Measurements from ENCODE around the gene UST.
"Not testable (repeated sequence)": the region's sequence is repeated elsewhere in the genome, so short reads cannot be mapped to it uniquely, and the experiment has no call there.

UST gene

DNA sequence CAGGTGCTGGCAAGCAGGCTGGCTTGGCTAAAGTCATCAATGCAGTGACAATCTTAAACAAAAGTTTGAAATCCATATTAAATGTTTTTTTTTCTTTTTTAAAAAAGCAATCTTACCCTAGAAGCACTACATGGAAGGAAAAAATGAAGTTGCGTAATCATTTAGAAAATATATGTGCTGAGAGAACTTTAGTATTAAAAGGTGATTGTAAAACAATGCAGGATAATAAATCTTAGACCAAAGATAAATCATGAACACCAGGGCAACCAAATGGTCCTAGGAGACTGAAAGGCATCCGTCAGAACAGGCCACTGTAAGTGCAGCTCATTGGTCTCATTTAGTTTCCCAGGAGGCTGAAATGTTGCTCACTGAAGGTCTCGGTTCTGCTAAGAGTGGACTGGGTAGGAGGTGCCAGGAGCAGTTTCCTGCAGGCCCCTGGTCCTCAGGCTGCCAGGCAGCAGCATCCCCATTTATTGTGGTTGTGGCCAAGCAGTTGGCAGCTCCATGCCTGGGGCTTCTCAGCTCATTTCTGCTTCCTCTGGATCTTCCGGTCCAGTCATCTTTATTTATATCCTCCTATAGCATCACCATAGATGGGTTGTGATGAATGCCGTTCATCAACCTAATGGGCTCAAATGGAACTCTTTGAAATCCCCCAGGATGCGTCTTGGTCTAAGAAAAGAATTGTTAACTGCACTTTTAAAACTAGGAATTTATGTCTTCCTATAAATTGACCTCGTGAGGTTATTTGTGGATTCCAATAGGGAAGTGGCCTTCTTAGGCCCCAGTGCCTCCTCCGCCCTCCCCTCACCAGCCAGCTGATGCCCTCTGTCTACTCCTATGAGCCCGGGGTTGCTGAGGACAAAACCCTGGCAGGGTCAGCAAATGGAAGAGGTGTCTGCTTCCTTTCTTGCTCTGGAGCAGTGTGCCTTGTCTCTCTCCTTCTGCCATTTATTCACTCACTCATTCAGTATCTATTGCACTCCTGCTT, 269.0 kb downstream of the UST start:
- DNase-seq, result no peak

- DNase-seq, result no peak
Measured at GRCh38 chr6:149016716-149017115, 269.9 kb downstream of the UST start.

- DNase-seq, result no peak
Measured at GRCh38 chr6:149020319-149020718, 273.5 kb downstream of the UST start.

- no peak for DNase-seq
Measured at GRCh38 chr6:149024361-149024760, 277.5 kb downstream of the UST start.

DNA sequence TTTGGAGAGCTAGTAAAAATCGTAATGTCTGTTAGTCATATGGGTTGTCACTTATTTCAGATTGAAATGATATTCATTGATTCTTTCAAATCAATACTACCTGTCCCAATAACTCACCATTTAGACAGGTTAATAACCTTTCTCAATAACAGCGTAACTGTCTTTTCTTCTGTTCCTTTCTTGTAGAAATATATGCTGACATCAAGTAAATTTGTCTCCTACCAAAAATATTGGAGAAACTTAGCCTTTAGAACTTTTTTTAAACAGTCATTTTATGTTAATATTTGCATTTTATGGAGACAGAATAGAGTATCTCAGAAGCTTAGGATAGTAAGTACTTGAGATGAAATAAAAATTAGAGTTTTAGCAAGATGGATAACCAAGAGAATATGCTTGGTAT, 278.2 kb downstream of the UST start:
- no peak for DNase-seq

DNA sequence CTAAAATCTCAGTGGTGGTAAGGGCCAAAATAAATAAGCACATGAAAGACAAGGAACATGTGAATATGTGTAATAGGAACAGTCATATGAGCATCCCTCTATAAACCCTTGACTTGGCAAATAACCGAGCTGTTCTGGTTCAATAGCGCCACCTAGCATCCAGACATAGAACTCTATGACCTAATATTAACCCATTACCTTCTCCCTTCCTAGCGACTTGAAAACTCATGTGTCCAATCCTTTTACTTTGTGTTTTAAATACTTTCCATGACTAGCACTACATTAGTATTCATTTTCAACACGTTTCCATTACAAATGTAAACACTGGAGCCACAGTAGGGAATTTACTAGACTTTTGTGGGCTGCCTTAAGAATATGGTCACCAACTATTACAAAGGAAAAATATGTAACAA, 279.7 kb downstream of the UST start:
- no peak for DNase-seq

DNA sequence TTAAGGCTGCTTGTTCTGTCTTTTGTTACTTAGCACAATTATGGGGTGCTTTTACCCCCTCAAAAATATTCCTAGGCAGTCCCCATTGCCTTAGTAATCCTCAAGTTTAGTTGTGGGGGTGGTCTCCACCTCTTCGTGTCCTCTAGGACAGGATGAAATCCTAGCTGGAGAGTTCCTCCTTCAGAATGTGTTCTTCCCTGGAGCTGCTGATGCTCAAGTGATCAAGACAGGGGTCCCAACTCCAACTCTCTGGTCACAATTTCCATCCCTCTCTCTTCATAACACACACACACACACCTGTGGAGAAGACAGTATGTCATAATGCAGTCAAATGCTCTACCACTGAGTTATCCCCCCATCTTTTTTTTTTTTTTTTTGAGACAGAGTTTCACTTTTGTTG, 280.7 kb downstream of the UST start:
- DNase-seq, result no peak

- peak; percentile 33 for DNase-seq
Measured at GRCh38 chr6:149028767-149029405, 282.1 kb downstream of the UST start.

GRCh38 chr6:149031201-149031858, 284.5 kb downstream of the UST start:
- DNase-seq, result no peak

DNA sequence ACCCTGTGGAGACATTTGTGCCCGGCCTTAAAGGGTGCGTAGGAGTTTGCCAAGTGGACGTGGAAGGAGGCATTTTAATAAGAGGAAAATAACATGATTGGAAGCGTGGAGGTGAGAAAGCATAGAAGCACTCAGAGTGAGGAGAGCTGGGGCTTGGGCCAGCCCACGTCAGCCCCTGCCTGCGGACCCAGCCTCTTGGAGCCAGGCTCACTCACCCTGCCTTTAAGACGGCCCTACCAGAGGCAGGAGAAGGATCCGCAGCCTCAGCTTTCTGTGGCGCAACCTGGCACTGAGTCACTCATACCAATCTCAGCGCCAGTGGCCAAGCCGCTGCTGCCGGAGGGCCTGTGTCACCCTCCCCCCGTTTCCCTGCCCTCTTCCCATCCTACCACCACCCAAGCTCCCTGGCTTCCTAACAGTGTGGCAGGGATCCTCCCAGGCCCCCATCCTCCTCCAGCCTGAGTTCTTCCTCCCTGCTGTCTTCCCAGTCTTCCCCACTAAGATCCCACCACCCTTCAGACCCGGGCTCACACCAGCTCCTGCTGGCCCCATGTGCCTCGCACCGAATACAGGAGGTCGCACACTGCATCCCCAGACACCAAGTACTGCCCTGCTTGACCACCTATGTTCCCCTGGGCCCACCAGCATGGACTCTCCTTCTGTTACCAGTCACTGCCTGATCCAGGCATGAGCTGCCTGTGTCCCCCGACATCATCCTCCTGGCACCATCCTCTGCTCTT, 285.2 kb downstream of the UST start:
- no peak for DNase-seq

- no peak for DNase-seq
Measured at GRCh38 chr6:149032599-149033405, 286.0 kb downstream of the UST start.

GRCh38 chr6:149033454-149033853, 286.6 kb downstream of the UST start:
- no peak for DNase-seq

GRCh38 chr6:149035766-149036165, 288.9 kb downstream of the UST start:
- DNase-seq, result no peak

GRCh38 chr6:149037051-149037671, 290.3 kb downstream of the UST start:
- no peak for DNase-seq

GRCh38 chr6:149039025-149039424, 292.2 kb downstream of the UST start:
- DNase-seq, result not testable (repeated sequence)

- DNase-seq, result no peak
Measured at GRCh38 chr6:149041953-149042352, 295.1 kb downstream of the UST start.

- no peak for DNase-seq
Measured at GRCh38 chr6:149043476-149044130, 296.8 kb downstream of the UST start.

DNA sequence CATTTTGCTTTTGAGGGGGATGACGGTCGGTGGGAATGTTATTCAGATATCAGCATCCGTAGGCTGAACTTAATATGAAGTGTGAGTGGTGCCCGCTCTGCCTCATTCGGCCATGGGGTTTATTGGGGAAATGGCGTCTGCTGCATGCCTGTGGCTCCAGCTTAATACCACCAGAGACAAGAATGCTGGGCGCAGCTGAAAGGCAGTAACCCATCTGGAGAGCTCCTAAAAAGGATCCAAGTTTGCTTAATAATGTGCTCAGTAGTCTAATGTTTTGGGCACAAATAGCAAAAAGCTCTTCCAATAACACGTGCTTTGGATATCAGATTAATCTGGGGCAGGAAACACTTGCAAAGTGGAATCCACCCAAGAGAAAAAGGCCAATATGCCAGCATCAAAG, 297.7 kb downstream of the UST start:
- DNase-seq, result no peak

- DNase-seq, result no peak
Measured at GRCh38 chr6:149045404-149045803, 298.6 kb downstream of the UST start.

GRCh38 chr6:149046164-149046821, 299.5 kb downstream of the UST start:
- DNase-seq, result no peak

Data from activated CD4-positive, alpha-beta T cell treated with anti-CD3 and anti-CD28 coated beads for 1 hour (primary cell).